T1000 (cell line): Measurements from ENCODE around the gene MBD3L3.
"Not testable (repeated sequence)": the region's sequence is repeated elsewhere in the genome, so short reads cannot be mapped to it uniquely, and the experiment has no call there.

Experiments used
- DNase-seq: peaks from one replicate; lab custom pipeline; 2025; ENCODE audit warnings: mixed read lengths; lab: John Stamatoyannopoulos, UW

MBD3L3 gene

DNA sequence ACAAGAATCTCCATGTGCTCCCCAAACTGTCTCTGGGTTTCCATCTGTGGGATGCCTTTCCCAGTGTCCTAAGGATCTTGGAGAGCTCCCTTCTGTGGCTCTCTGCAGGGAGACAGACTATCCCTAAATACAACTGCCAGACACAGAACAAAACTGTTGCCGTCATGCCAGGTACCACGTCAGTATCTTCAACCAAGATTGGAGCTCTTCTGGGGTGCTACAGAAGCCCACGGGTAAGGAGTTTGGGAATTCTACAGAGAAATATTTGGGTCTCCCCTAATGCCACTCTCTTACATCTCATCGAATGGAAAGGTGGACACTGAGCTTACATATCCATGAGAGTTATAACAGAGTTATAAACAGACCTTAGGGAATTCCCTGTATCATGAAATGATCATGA, 4.9 kb upstream of the MBD3L3 start:
- DNase-seq = no peak

DNA sequence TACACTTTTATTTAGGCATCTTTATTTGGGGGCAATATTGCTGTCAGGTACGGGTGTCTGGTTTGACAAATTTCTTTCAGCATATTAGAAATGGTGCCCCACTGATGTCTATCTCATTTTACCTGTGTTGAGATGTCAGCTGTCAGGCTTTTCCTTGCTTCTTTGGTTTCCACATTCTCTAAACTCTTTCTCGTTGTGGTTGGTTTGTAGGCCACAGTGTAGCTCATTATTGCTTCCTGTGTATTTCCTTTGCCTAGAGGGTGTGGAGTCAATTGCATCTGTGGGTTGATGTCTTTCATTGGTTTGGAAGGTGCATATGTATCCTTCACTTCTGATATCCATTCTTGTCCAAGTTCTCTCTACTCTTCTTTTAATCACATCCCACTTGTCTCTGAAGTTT, 1.5 kb upstream of the MBD3L3 start:
- not testable (repeated sequence) for DNase-seq

DNA sequence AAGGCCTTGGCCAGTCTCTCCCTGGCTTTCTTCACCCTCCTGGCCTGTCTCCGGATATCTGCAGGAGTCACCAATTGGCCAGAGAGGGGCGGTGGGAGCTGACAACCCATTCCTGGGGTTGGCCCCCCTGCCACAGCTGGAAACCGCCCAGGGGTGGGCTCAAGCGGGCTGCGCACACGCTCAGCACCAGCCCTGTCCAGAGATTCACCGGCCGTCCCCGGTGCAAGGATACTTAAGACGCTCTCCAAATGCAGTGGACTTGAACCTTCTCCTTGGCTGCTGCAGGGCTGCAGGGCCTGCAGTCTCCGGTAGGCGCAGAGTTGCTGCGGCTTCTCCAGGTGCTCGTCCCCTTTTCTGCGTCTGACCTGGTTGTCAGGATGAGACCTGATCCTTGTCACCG, 2.1 kb downstream of the MBD3L3 start:
- DNase-seq = not testable (repeated sequence)

DNA sequence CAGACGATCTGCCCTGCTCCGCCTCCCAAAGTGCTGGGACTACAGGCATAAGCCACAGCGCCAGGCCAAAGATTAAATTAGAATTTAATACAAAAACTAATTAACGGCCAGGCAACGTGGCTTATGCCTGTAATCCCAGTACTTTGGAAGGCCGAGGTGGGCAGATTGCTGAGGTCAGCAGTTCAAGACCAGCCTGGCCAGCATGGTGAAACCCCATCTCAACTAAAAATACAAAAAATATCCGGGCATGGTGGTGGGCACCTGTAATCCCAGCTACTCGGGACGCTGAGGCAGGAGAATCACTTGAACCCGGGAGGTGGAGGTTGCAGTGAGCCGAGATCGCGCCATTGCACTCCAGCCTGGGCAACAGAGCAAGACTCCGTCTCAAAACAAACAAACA, 2.8 kb downstream of the MBD3L3 start:
- not testable (repeated sequence) for DNase-seq

DNA sequence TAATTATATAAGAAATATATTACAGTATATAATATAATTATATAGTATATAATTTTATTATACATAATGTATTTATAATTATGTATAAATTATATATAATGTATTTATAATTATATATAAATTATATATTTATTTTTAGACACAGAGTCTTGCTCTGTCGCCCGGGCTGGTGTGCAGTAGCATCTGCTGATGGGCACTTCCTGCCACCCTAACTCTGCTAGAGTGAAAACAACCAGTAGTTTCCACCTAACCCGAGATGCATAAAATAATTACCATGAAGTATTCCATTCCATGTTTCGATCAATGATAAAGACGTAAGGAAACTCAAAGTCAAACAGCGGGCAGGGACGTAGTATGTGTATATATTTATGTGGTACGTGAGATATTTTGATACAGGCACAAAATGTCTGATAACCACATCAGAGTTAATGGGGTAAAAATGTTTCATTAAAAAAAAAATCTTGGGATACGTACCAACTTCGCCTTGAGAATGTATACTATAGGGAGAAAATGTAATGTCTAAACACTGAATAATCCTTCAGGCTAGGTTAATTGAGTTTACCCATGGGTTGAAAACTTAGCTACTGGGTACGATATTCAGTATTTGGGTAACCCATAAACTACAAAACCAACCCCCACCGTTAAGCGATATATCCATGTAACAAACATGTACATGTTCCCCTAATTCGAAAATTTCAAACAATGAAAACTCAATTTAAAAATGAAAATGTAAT, 3.7 kb downstream of the MBD3L3 start:
- not testable (repeated sequence) for DNase-seq

DNA sequence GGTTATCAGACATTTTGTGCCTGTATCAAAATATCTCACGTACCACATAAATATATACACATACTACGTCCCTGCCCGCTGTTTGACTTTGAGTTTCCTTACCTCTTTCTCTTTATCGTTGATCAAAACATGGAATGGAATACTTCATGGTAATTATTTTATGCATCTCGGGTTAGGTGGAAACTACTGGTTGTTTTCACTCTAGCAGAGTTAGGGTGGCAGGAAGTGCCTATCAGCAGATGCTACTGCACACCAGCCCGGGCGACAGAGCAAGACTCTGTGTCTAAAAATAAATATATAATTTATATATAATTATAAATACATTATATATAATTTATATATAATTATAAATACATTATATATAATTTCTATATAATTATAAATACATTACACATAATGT, 5.6 kb downstream of the MBD3L3 start:
- DNase-seq = not testable (repeated sequence)

DNA sequence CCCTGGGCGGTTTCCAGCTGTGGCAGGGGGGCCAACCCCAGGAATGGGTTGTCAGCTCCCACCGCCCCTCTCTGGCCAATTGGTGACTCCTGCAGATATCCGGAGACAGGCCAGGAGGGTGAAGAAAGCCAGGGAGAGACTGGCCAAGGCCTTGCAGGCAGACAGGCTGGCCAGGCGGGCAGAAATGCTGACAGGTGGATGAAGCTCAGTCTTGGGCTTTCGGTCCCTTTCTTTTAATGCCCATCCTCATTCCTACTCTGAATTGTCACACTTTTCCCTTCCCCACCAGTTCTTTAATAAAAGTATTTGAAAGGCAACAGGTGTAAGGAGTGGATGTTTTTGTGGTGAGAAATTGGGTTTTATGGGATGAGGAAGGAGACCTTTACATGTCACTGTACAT, 7.1 kb downstream of the MBD3L3 start:
- not testable (repeated sequence) for DNase-seq

DNA sequence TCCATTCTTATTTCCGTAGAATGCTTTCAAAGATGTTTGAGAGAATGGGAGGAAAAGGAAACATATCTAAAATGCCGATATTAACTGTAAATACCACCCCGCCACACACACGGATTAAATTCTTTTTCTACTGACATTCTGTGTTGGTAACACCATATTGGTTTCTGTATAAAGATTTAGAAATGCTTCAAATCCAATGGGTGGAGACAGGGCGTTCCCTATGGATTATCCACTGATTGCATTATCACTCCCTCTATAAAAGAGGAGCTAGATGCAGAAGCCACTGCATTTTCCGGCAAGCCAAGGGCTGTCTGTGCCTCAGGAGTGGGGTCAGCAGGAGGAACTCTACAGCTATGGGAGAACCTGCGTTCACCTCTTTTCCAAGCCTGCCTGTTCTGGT, 9.5 kb downstream of the MBD3L3 start, which contains the start of gene MBD3L2:
MBD3L2 (plus strand) TSS at position 301 of the 400 bp plus-strand sequence; CDS start at position 354, 53 bp downstream.
- DNase-seq = not testable (repeated sequence)

DNA sequence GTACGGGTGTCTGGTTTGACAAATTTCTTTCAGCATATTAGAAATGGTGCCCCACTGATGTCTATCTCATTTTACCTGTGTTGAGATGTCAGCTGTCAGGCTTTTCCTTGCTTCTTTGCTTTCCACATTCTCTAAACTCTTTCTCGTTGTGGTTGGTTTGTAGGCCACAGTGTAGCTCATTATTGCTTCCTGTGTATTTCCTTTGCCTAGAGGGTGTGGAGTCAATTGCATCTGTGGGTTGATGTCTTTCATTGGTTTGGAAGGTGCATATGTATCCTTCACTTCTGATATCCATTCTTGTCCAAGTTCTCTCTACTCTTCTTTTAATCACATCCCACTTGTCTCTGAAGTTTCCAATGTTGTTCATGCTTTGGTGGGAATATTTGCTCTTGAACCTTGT, 16.9 kb downstream of the MBD3L3 start:
- not testable (repeated sequence) for DNase-seq

DNA sequence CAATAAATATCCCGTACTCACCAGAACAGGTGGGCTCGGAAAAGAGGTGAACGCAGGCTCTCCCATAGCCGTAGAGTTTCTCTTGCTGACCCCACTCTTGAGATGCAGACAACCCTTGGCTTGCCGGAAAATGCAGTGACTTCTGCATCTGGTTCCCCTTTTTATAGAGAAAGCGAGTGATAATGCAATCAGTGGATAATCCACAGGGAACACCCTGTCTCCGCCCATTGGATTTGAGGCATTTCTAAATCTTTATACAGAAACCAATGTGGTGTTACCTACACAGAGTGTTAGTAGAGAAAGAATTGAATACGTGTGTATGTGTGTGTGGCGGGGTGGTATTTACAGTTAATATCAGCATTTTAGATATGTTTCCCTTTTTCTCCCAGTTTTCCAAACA, 18.4 kb downstream of the MBD3L3 start, which contains the start of gene MBD3L4:
MBD3L4 (minus strand) TSS at position 101 of the 400 bp plus-strand sequence; CDS start at position 66, 35 bp downstream.
- DNase-seq = not testable (repeated sequence)

DNA sequence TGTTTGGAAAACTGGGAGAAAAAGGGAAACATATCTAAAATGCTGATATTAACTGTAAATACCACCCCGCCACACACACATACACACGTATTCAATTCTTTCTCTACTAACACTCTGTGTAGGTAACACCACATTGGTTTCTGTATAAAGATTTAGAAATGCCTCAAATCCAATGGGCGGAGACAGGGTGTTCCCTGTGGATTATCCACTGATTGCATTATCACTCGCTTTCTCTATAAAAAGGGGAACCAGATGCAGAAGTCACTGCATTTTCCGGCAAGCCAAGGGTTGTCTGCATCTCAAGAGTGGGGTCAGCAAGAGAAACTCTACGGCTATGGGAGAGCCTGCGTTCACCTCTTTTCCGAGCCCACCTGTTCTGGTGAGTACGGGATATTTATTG, 28.2 kb downstream of the MBD3L3 start, which contains the start of gene MBD3L5:
MBD3L5 (plus strand) TSS at position 301 of the 400 bp plus-strand sequence; CDS start at position 335, 34 bp downstream.
- not testable (repeated sequence) for DNase-seq

DNA sequence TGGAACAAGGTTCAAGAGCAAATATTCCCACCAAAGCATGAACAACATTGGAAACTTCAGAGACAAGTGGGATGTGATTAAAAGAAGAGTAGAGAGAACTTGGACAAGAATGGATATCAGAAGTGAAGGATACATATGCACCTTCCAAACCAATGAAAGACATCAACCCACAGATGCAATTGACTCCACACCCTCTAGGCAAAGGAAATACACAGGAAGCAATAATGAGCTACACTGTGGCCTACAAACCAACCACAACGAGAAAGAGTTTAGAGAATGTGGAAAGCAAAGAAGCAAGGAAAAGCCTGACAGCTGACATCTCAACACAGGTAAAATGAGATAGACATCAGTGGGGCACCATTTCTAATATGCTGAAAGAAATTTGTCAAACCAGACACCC, 29.7 kb downstream of the MBD3L3 start:
- not testable (repeated sequence) for DNase-seq

DNA sequence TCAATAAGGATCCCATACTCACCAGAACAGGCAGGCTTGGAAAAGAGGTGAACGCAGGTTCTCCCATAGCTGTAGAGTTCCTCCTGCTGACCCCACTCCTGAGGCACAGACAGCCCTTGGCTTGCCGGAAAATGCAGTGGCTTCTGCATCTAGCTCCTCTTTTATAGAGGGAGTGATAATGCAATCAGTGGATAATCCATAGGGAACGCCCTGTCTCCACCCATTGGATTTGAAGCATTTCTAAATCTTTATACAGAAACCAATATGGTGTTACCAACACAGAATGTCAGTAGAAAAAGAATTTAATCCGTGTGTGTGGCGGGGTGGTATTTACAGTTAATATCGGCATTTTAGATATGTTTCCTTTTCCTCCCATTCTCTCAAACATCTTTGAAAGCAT, 37.1 kb downstream of the MBD3L3 start, which contains the start of gene MBD3L2B:
MBD3L2B (minus strand) TSS at position 101 of the 400 bp plus-strand sequence; CDS start at position 67, 34 bp downstream.
- DNase-seq = not testable (repeated sequence)

DNA sequence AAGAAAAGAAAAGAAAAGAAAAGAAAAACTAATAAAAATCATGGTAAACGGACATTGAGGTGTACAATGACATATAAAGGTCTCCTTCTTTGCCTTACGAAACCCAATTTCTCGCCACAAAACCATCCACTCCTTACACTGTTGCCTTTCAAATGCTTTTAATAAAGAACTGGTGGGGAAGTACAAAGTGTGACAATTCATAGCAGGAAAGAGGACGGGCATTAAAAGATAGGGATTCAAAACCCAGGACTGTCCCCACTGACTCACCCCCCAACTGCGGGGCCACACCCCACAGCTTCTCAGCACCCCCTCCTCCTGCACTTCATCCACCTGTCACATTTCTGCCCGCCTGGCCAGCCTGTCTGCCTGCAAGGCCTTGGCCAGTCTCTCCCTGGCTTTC, 39.6 kb downstream of the MBD3L3 start:
- no peak for DNase-seq

DNA sequence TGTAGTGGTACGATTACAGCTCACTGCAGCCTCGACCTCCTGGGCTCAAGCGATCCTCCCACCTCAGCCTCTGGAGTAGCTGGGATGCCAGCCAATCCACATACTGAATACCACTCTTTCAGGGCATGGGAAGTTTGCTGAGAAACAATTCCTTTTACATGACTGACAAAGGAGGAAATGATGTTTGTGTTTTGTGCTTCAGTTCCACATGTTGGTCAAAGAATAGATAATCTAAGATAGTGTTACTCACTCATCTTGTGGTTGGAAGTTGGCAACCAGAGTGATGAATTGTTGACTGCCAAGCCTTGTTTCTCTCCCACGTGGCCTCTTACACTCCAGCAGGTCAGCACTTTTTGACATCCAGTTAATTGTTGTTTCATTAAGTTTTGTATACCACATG, 44.8 kb downstream of the MBD3L3 start:
- no peak for DNase-seq

DNA sequence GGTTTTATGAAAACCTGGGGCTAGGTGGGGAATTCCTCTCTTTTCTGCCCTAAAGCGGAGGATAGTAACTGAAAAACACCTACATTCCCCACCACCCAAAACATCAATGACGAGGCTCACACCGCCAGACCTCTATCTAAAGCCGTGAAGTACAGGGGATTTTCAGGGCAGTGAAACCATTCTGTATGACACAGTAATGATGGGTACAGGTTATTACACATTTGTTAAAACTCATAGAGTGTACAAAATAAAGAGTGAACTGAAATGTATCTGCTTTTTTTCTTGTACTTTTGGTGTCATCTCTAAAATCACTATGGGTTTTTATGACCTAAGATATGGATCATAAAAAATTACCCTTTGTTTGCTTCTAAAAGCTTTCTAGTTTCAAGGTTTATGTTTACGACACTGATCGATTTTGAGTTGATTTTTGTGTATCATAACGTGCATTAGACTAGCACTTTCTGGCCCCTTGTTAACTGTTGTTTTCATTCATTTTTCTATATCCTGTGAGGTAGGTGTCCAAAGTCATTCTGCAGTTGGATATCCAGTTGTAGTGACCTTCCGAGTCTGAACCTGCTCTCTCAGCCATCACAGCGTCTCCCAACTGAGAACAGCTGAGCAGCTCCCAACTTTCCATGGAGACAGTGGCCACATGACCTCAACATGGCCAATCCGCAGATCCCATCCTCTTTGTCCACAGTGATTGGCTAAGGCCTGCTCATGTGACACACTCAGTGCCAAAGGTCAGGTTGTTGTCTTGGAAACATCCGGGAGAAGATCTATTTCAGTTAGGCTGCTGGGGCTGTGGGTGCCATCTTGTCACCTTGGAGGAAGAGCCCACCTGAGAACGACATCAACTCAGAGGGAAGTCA, 47.5 kb downstream of the MBD3L3 start:
- no peak for DNase-seq

DNA sequence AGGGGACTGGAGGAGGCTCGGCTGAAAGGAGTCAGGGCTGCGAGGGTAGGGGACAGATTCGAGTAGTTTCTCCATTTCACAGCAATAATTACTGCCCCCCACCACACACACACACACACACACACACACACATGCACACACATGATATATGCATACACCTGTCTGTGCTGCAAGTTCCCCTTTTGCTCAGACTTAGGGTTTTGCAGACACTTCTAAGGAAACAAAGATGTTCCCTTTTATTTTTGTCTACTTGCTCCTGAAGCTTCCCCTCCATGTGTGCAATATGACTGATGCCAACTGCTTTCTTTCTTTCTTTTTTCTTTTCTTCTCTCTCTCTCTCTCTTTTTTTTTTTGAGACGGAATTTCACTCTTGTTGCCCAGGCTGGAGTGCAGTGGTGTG, 50.6 kb downstream of the MBD3L3 start:
- no peak for DNase-seq
